Heart left ventricle (tissue), 13 donors: ENCODE measurements around the gene FBXO21.

Experiments
- CTCF ChIP-seq, 12 donors: fragments of 200-600 bp; sonication (generic) in 4 of 12; IDR thresholded peaks; one replicate each; pipeline versions ENCODE4 v1.5.0 to v1.8.0; 2018 to 2022; ENCODE audit warnings: antibody characterized with exemption in 12 of 12, mild to moderate bottlenecking in 5 of 12
- POLR2A ChIP-seq, 2 donors: fragments of 450-650 bp; IDR thresholded peaks; one replicate each; pipeline ENCODE4 v1.6.1; 2017; ENCODE audit warnings: antibody characterized with exemption in 2 of 2, mild to moderate bottlenecking in 2 of 2, moderate library complexity in 2 of 2
- donor health status: ischemic (EF 13 %, LVEDD 7.1; RV severe dilation, severe dysfunction).
- donor health status: DM: no; HTN: yes; CAD: no.
- donor health status: DM: no; HTN: no; CAD: no.
- donor health status: ischemic (EF 25% LVEDD 6.9; RV normal size, moderate dysfunction).
- donor health status: ischemic (EF 25% LVEDD 5.7; RV mildly dilated, moderate dysfunction).
- donor health status: ischemic (EF 35%, LVEDD 5.7; RV mildly dilated, moderate dysfunction).
- donor health status: nonischemic (EF 11% LVEDD 7.7; RV severe dilation, severe dysfunction).
- donor health status: DM: yes; HTN: yes; CAD: no.
- donor health status: PGD.
- donor health status: ischemic (EF 29% LVEDD 5.4; RV normal size, mild dysfunction).
- donor health status: nonischemic (EF 23%, LVEDD 6.1; RV moderate dilation, normal function).

- no peak for TF ChIP-seq CTCF (IDR thresholded peaks at IDR 0.05)
- TF ChIP-seq POLR2A (IDR thresholded peaks at IDR 0.05), result no peak
These were observed 80.2 kb downstream of the FBXO21 start for GRCh38 chr12:117109943-117110635.
